Activated CD8-positive, alpha-beta memory T cell treated with anti-CD3 and anti-CD28 coated beads, Interleukin-2, amount 50 U/mL, for 1 hour (primary cell): ENCODE results near the gene SSH3.

ENCODE experiments used
- DNase-seq: peaks from one replicate; pipeline ENCODE4 v3.0.0-alpha.2; 2020; ENCODE audit errors: extremely low read depth

Gene SSH3

GRCh38 chr11:67280341-67280787 is 23.0 kb upstream of the SSH3 start:
- DNase-seq, result no peak

GRCh38 chr11:67280788-67281551 is 22.4 kb upstream of the SSH3 start:
- no peak for DNase-seq

DNA sequence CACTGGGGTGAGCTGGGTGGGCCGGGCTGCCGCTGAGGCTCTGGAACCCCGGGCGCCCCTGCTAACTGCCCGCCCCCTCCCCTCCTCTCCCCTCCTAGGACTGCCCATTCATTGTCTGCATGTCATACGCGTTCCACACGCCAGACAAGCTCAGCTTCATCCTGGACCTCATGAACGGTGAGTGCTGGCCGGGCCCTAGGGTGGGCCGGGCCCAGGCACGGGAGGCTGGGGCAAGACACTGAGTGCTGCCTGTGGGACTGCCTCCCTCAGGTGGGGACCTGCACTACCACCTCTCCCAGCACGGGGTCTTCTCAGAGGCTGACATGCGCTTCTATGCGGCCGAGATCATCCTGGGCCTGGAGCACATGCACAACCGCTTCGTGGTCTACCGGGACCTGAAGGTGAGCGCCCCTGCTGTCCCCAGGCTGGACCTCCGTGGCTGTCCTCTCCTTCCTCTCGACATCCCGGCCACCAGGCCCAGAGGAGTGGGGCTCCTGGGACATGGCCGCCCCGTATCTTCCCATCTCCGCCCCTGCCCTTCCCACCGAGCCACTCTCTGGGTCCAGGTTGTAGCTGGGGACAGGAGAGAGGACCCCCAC is 21.7 kb upstream of the SSH3 start:
- DNase-seq, result no peak

- DNase-seq, result no peak
Measured at GRCh38 chr11:67282155-67282875, 21.0 kb upstream of the SSH3 start.

- DNase-seq, result no peak
Measured at GRCh38 chr11:67282876-67283371, 20.4 kb upstream of the SSH3 start.

DNA sequence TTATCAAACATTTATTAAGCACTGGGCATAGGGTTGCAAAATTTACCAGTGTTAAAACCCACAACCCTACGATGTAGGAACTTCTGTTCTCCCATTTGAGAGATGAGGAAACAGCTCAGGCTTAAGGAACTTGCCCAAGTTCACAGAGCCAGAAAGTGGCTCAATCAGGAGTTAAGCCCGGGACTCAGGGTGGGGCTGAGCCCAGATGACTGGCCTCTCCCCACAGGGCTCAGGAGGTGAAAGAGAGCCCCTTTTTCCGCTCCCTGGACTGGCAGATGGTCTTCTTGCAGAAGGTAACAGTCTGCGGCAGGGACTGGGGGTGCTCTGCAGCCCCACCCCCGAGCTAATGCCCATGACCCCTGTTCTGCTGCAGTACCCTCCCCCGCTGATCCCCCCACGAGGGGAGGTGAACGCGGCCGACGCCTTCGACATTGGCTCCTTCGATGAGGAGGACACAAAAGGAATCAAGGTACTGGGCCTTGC is 19.8 kb upstream of the SSH3 start:
- no peak for DNase-seq

- no peak for DNase-seq
Measured at GRCh38 chr11:67284811-67285540, 18.4 kb upstream of the SSH3 start.

DNA sequence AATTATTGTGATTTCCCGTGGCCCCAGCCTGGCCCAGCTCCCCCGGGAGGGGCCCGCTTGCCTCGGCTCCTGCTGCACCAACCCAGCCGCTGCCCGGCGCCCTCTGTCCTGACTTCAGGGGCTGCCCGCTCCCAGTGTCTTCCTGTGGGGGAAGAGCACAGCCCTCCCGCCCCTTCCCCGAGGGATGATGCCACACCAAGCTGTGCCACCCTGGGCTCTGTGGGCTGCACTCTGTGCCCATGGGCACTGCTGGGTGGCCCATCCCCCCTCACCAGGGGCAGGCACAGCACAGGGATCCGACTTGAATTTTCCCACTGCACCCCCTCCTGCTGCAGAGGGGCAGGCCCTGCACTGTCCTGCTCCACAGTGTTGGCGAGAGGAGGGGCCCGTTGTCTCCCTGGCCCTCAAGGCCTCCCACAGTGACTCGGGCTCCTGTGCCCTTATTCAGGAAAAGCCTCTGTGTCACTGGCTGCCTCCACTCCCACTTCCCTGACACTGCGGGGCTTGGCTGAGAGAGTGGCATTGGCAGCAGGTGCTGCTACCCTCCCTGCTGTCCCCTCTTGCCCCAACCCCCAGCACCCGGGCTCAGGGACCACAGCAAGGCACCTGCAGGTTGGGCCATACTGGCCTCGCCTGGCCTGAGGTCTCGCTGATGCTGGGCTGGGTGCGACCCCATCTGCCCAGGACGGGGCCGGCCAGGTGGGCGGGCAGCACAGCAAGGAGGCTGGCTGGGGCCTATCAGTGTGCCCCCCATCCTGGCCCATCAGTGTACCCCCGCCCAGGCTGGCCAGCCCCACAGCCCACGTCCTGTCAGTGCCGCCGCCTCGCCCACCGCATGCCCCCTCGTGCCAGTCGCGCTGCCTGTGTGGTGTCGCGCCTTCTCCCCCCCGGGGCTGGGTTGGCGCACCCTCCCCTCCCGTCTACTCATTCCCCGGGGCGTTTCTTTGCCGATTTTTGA is 17.5 kb upstream of the SSH3 start:
- DNase-seq, result no peak

DNA sequence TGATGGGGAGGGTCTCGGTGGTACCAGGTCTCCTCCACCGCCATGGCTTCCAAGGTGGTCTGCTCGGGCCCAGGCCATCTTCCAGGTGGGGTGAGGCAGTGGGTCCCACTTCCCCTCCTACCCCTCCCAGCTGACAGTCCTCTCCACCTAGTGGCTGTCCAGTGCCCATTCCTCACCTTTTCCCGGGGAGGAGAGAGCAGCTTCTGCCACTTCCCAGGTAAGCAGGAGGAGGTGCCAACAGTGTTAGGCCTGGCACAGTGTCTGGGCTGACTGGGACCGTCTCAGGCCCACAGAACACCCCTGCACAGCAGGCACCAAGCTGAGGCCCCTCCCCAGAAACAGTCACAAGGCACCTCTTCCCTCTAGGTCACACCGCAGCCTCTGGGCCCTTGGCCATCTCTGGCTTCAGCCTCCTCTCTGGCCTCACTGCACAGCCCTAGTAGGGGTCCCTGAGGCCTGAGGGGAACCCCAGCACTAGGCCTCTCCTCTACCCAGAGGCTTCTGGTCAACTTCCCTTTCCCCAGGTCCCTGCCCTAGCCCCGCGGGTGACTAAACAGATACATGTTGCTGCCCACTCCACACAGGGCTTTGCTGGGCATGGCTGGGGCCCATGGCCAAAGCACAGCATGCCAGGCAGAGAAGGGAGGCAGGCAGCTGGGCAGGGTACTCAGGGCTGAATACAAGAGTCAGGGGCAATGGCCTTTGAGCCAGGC is 16.6 kb upstream of the SSH3 start:
- DNase-seq, result no peak

GRCh38 chr11:67287355-67288197 is 15.8 kb upstream of the SSH3 start:
- no peak for DNase-seq

DNA sequence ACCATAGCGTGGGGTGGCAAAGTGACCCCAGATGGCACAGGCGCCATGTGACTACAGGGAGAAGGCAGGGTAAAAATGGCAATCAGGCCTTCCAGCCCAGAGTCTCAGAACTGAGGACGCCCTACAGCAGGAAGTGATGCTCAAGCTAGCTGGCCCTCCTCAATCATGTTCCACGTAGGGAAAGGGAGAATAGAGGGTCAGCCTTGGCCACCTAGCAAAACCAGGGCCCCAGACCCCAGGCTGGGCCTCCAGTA is 15.2 kb upstream of the SSH3 start:
- DNase-seq, result no peak

DNA sequence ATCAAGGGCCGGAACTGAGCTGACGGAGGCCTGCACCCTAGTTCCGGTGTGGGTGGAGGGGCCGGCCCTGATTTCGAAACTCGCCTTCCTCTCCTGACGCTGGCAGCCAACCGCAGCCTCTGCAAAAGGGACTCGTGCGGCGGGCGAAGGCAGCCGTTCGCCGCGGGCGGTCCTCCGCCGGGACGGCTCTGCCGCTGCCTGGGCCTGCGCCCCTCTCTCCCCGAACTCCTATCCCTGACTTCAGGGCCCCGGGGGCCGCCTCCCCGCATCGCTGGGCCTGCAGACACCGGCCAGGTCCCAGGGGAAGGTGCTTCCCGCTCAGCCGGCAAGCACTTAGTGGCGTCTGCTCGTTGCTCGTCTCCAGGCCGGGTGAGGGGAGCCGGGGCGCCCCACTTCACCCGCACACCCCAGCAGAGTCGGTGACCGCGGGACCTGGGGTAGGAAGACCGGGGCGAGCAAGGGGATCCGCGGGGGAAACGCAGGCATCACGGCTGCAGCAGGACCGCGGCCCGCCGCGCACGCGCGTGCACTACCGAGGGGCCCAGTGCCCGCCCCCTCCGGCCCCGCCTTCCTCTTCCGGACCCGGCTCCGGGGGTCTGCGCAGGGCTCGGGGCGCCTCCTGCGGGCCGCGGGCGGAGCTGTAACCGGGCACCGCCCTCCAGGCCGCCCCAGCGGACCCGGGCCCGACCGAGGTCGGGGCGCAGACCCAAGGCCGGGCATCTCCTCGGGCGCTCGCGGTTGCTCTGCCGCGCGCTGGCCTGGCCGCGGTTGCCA is 14.7 kb upstream of the SSH3 start:
- DNase-seq, result peak; percentile 66

DNA sequence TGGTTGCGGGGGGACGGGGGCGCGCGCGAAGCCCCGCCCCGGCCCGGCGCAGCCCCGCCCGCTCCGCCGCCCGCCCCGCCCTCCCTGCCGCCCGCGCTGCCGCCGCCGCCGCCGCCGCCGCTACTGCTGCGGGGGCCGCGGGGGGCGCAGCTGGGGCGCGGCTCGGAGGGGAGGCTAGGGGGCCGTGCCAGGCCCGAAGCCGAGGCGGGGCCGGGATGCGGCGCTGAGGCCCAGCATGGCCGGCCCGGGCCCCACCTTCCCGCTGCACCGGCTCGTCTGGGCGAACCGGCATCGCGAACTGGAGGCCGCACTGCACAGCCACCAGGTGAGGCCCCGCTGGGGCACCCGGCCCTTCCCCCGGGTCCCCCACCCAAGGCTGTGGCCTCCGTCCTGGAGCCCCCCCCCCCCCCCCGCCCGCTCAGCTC is 14.1 kb upstream of the SSH3 start, which contains the start of gene ANKRD13D:
TSS of gene ANKRD13D (plus strand) at position 78 of the 425 bp plus-strand sequence. CDS start at position 236, 158 bp downstream.
- DNase-seq, result no peak

DNA sequence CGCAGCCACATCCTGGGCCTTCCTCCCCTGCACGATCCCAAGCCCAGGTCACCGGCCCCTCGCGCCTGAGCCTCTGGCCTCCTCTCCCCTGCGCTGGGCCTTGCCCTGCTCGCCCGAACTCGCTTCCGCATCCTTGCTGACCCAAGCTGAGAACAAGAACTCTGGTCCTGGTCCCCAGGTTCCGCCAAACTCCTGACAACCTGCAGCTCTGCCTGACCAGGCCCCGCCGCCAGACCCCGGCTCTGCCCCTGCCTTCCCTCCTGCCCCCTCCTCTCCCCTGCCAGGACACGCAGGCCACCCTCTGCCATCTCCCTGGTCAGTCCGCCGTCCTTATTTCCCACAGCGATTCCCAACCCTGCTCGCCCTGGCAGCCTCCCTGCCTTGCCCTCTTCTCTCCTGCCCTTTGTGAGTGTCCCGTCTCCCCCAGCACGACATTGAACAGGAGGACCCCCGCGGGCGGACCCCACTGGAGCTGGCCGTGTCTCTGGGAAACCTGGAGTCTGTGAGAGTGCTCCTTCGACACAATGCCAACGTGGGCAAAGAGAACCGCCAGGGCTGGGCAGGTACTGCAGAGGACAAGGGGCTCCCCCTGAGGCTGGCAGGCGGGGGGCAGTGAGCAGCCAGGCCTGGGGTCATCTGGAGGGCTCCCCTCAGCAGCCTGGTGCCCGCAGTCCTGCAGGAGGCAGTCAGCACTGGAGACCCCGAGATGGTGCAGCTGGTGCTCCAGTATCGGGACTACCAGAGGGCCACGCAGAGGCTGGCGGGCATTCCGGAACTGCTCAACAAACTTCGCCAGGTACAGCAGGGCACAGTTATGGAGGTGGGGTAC is 13.5 kb upstream of the SSH3 start:
- DNase-seq, result no peak

DNA sequence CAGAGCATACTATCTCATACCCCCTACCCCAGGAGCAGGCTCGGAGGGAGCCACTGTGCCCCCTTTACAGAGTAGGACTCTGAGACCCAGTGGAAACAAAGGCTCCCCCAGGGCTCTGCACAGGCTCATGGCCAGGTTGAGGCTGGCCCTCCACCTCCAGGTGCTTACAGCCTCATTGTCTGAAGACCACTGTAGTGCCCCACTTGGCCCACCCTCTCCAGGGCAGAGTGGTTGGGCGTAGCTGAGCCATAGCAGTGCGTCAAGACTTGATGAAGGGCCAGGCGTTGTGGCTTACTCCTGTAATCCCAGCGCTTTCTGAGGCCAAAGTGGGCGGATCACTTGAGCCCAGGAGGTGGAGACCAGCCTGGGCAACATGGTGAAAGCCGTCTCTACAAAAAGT is 12.5 kb upstream of the SSH3 start:
- DNase-seq, result no peak

GRCh38 chr11:67291481-67292381 is 11.6 kb upstream of the SSH3 start:
- DNase-seq, result no peak

DNA sequence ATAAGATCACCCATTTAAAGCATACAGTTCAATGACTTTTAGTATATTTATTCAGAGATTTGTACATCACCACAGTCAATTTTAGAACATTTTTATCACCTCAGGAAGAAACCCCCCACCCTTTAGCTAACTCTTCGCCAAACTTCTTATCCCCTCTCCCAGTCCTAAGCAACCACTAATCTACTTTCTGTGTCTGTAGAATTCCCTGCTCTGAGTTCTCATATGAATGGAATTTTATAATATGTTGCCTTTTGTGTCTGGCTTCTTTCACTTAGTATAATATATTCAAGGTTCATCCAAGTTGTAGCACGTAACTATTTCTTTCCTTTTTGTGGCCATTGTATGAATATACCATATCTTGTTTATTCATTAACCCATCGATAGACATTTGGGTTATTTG is 10.7 kb upstream of the SSH3 start:
- no peak for DNase-seq
